HUES6 (cell line): ENCODE results near the gene MIB1.
"Not testable (repeated sequence)": the region's sequence is repeated elsewhere in the genome, so short reads cannot be mapped to it uniquely, and the experiment has no call there.

Source experiments
- H3K27ac ChIP-seq: 2 replicates; pipeline ENCODE4 v1.7.0; 2013; ENCODE audit warnings: low read depth, mild to moderate bottlenecking, low read length, inconsistent platforms
- H3K27me3 ChIP-seq: 2 replicates; pipeline ENCODE4 v1.6.1; 2013; ENCODE audit warnings: low read length; ENCODE audit not compliant: control insufficient read depth, insufficient read depth
- H3K36me3 ChIP-seq: 2 replicates; pipeline ENCODE4 v1.6.1; 2013; ENCODE audit warnings: low read length; ENCODE audit not compliant: control insufficient read depth, insufficient read depth
- H3K4me1 ChIP-seq: 2 replicates; pipeline ENCODE4 v1.6.1; 2013; ENCODE audit warnings: low read length; ENCODE audit not compliant: control insufficient read depth, insufficient read depth
- H3K4me3 ChIP-seq: 2 replicates; pipeline ENCODE4 v1.5.1; 2013; ENCODE audit warnings: low read depth, low read length
- H3K9ac ChIP-seq: one replicate; pipeline ENCODE4 v1.6.1; 2013; ENCODE audit warnings: mild to moderate bottlenecking, low read length
- H3K9me3 ChIP-seq: 2 replicates; pipeline ENCODE4 v1.6.1; 2013; ENCODE audit warnings: low read depth, low read length; ENCODE audit not compliant: control insufficient read depth, insufficient read depth

Gene MIB1

GRCh38 chr18:21740538-21741311 lies at the start of gene MIB1:
MIB1 (plus strand) TSS chr18:21740792; CDS start chr18:21741584, 792 bp downstream.
- H3K36me3 ChIP-seq: no peaks in the 10 kb centered on the region
- H3K4me1 ChIP-seq: peaks cover 9% of the 10 kb centered on the region
- peak within 1 kb of the TSS; percentile 68 for H3K4me3 ChIP-seq
- H3K27me3 ChIP-seq: no peaks in the 10 kb centered on the region
- peak within 1 kb of the TSS; percentile 72 for H3K27ac ChIP-seq
- H3K9ac ChIP-seq: peak within 1 kb of the TSS; percentile 86
- H3K9me3 ChIP-seq: no peaks in the 10 kb centered on the region

GRCh38 chr18:21693322-21693721 lies 47.3 kb upstream of the MIB1 start:
- Histone ChIP-seq H3K9ac (no peak overlapping the region), H3K36me3 (peaks cover 3% of the 10 kb centered on the region; the same call in 1 of the 2 replicates), H3K9me3 (peaks cover 4% of the 10 kb centered on the region; the same call in 1 of the 2 replicates), H3K27me3 (no peaks in the 10 kb centered on the region), H3K4me1 (no peaks in the 10 kb centered on the region), H3K27ac (no peak overlapping the region), H3K4me3 (no peak overlapping the region)

DNA sequence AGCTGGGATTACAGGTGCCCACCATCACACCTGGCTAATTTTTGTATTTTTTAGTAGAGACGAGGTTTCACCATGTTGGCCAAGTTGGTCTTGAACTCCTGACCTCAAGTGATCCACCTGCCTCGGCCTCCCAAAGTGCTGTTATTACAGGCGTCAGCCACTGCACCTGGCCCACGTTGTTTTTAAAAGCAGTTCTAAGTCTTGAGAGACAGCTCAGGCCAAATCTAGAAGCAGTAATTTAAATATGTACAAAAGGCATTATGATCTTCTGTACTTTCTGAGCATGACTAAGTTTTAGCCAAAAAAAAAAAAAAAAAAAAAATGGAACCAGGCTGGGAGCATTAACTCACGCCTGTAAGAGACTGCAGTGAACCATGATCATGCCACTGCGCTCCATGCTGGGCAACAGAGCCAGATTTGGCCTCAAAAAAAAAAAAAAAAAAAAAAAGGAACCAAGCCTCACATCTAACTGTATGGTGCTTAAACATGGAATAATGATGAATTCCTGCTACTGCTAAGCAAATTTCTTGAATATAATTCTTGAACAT lies 40.0 kb upstream of the MIB1 start:
- Histone ChIP-seq H3K9me3 (no peaks in the 10 kb centered on the region; the same call in 1 of the 2 replicates), H3K36me3 (peaks cover 16% of the 10 kb centered on the region; the same call in 1 of the 2 replicates), H3K27ac (no peak overlapping the region), H3K9ac (no peak overlapping the region), H3K27me3 (no peaks in the 10 kb centered on the region), H3K4me3 (no peak overlapping the region), H3K4me1 (0 out of 2 replicates have a peak, but pooled peaks cover 3% of the 10 kb centered on the region)

GRCh38 chr18:21701621-21702020 lies 39.0 kb upstream of the MIB1 start:
- Histone ChIP-seq H3K36me3 (peaks cover 16% of the 10 kb centered on the region; the same call in 1 of the 2 replicates), H3K4me1 (0 out of 2 replicates have a peak, but pooled peaks cover 3% of the 10 kb centered on the region), H3K9ac (no peak overlapping the region), H3K27me3 (no peaks in the 10 kb centered on the region), H3K27ac (no peak overlapping the region), H3K9me3 (peaks cover 6% of the 10 kb centered on the region), H3K4me3 (no peak overlapping the region)

DNA sequence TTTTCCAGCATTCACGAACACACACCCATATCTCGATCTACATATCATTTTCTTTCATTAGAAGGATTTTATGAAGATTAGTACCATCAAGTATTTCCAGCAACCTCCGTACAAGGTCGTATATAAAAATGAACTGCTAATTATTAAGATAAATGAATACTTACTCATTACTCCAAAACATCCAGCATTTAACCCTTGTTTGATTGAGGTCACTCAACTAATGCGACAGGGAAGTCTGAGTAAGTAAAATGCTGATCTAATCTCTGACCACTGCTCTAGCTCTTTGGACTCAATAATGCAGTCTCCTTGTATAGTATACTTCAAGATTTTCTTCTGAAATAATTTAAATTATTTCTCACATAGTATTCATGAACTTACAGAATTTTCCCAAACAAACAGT lies 38.0 kb upstream of the MIB1 start:
- Histone ChIP-seq H3K4me1 (0 out of 2 replicates have a peak, but pooled peaks cover 3% of the 10 kb centered on the region), H3K27me3 (no peaks in the 10 kb centered on the region), H3K36me3 (peaks cover 16% of the 10 kb centered on the region; the same call in 1 of the 2 replicates), H3K9me3 (peaks cover 6% of the 10 kb centered on the region), H3K9ac (no peak overlapping the region), H3K27ac (no peak overlapping the region), H3K4me3 (peak overlapping the region; percentile 77; the same call in 1 of the 2 replicates)

- Histone ChIP-seq H3K27me3 (no peaks in the 10 kb centered on the region), H3K9me3 (peaks cover 6% of the 10 kb centered on the region), H3K27ac (no peak overlapping the region), H3K9ac (peak overlapping the region; percentile 89), H3K36me3 (peaks cover 13% of the 10 kb centered on the region; the same call in 1 of the 2 replicates), H3K4me3 (peak overlapping the region; percentile 77), H3K4me1 (0 out of 2 replicates have a peak, but pooled peaks cover 3% of the 10 kb centered on the region)
These were observed 37.3 kb upstream of the MIB1 start for GRCh38 chr18:21703241-21703820.

DNA sequence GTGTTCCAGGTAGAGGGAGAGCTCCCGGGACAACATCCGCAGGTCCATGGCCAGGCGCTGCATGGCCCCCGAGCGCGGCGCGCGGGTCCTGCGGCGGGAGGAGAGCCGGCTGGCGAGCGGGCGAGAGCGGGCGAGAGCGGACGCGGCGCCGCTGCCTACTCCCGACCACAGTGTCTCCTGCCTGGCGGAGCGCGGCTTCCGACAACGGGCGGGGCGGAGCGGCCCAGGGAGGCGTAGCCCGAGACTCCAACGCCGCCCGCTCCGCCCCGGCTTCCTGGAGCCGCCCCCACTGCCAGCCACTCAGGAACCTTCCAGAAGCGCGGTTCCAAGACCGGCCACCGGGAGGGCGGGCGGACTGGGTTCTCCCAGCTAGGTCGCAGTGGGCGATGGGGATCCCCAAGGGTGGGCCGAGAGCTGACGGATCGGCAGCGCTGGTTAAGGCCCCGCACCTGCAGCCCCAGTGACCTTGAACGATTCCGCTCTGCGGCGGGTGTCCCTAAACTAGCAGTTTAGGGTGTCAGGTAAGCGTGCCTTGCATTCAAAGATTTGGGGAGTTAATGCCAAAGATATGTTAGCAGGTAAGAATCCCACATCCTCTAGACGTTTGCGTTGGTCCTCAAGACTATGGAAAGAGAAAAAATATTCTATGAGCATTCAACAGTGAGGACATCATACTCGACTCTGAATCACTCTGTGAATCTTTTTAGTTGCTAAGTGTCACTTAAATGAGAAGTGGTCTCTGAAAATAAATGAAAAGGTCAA lies 35.8 kb upstream of the MIB1 start, which contains the start of gene ABHD3:
TSS of gene ABHD3 (minus strand) at position 172 of the 762 bp plus-strand sequence. CDS start at position 63, 109 bp downstream.
- Histone ChIP-seq H3K9me3 (peaks cover 6% of the 10 kb centered on the region), H3K27ac (peak within 1 kb of the TSS; percentile 75; the same call in 1 of the 2 replicates), H3K4me3 (peak within 1 kb of the TSS; percentile 77), H3K4me1 (0 out of 2 replicates have a peak, but pooled peaks cover 3% of the 10 kb centered on the region), H3K27me3 (no peaks in the 10 kb centered on the region), H3K36me3 (peaks cover 13% of the 10 kb centered on the region; the same call in 1 of the 2 replicates), H3K9ac (peak within 1 kb of the TSS; percentile 89)

- H3K9me3 ChIP-seq: peaks cover 6% of the 10 kb centered on the region
- peaks cover 8% of the 10 kb centered on the region; the same call in 1 of the 2 replicates for H3K36me3 ChIP-seq
- H3K4me3 ChIP-seq: no peak overlapping the region
- H3K27ac ChIP-seq: no peak overlapping the region
- no peaks in the 10 kb centered on the region for H3K27me3 ChIP-seq
- 0 out of 2 replicates have a peak, but pooled peaks cover 3% of the 10 kb centered on the region for H3K4me1 ChIP-seq
- no peak overlapping the region for H3K9ac ChIP-seq
These were observed 34.2 kb upstream of the MIB1 start for GRCh38 chr18:21706386-21706865.

- not testable (repeated sequence) for H3K36me3 ChIP-seq, H3K4me3 ChIP-seq, H3K27ac ChIP-seq, H3K27me3 ChIP-seq, H3K4me1 ChIP-seq, H3K9me3 ChIP-seq, H3K9ac ChIP-seq
These were observed 33.5 kb upstream of the MIB1 start for GRCh38 chr18:21707130-21707529.

DNA sequence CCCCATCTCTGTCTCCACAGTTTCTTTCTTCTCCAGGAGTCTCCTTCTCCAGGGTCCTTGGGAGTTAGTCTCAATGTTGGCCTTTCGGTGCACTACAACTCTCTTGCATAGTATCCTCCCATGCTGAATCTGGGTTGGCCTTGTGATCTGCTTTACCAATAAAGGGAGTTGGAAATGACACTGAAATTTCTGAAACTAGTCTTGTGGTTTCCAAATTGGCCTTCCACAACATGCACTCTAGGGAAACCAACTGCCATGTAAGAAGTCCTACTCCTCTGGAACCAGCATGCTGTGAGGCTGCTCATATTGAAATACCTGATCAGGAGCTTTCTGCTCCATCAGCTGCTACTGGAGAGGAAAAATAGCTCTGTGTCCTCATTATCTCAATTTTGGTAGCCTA lies 26.1 kb upstream of the MIB1 start:
- H3K4me3 ChIP-seq: no peak overlapping the region
- no peak overlapping the region for H3K9ac ChIP-seq
- no peaks in the 10 kb centered on the region for H3K36me3 ChIP-seq
- H3K27ac ChIP-seq: no peak overlapping the region
- H3K9me3 ChIP-seq: no peaks in the 10 kb centered on the region
- H3K27me3 ChIP-seq: no peaks in the 10 kb centered on the region
- no peaks in the 10 kb centered on the region for H3K4me1 ChIP-seq
